Peyer's patch (tissue), 4 donors: ENCODE results near the gene WARS2. TPM values are rescaled to one million over a fixed set of nuclear protein-coding genes. Genes with fewer than 3 reads are reported as not detected.

ENCODE experiments used
- DNase-seq, 3 donors: peaks; one replicate each; pipeline ENCODE4 v3.0.0-alpha.2; 2017 to 2019
- H3K27ac ChIP-seq, 4 donors: fragments of 200-600 bp; sonication (generic); one replicate each; pipeline ENCODE4 v1.5.1; 2016 to 2019
- H3K27me3 ChIP-seq, 2 donors: fragments of 200-600 bp; sonication (generic); one replicate each; pipeline ENCODE4 v1.5.1; 2019
- H3K36me3 ChIP-seq, 3 donors: fragments of 200-600 bp; sonication (generic); one replicate each; pipeline ENCODE4 v1.5.1; 2016 to 2019
- H3K4me1 ChIP-seq, 4 donors: fragments of 200-600 bp; sonication (generic); one replicate each; pipeline ENCODE4 v1.5.1; 2016 to 2019
- H3K4me3 ChIP-seq, 4 donors: fragments of 200-600 bp; sonication (generic); 1 replicate in 3 of 4; 2 replicates in 1 of 4; pipeline ENCODE4 v1.5.1; 2016 to 2019; ENCODE audit warnings: mild to moderate bottlenecking in 1 of 4
- H3K9me3 ChIP-seq, 4 donors: fragments of 200-600 bp; sonication (generic); one replicate each; pipeline ENCODE4 v1.5.1; 2016 to 2019; ENCODE audit warnings: mild to moderate bottlenecking in 1 of 4
- POLR2A ChIP-seq, 2 donors: fragments of 450-650 bp; IDR thresholded peaks; one replicate each; pipeline ENCODE4 v1.5.1; 2017; ENCODE audit warnings: antibody characterized with exemption in 2 of 2, mild to moderate bottlenecking in 2 of 2, moderate library complexity in 2 of 2
- total RNA-seq, 4 donors: library from RNA; depleted of rRNA; stranded (reverse); fragments of >200 nt; gene quantifications; one replicate each; pipeline ENCODE4 v1.1.0, GENCODE V29; 2016
- TF ChIP-seq, protein P1 (sequence below), 6 experiments: fragments of 450-650 bp in 4 of 6; fragments of 200-600 bp in 2 of 6; sonication (generic) in 1 of 6; IDR thresholded peaks; one replicate each; pipeline ENCODE4 v1.5.1; 2017 to 2019; ENCODE audit warnings: antibody characterized with exemption in 6 of 6, mild to moderate bottlenecking in 3 of 6, moderate library complexity in 1 of 6

WARS2 gene
- total RNA-seq, 4 donors from 2014 or later, result 7.5 to 20.6 (median 10.6) TPM

- DNase-seq, result no peak
- H3K36me3 ChIP-seq, result no peaks in the 10 kb centered on the region
- H3K27me3 ChIP-seq, result peaks cover 0 to 24% of the 10 kb centered on the region in 2 donors
- no peak overlapping the region for H3K27ac ChIP-seq
- no peak for TF ChIP-seq POLR2A (IDR thresholded peaks at IDR 0.05)
- TF ChIP-seq, protein P1, sequence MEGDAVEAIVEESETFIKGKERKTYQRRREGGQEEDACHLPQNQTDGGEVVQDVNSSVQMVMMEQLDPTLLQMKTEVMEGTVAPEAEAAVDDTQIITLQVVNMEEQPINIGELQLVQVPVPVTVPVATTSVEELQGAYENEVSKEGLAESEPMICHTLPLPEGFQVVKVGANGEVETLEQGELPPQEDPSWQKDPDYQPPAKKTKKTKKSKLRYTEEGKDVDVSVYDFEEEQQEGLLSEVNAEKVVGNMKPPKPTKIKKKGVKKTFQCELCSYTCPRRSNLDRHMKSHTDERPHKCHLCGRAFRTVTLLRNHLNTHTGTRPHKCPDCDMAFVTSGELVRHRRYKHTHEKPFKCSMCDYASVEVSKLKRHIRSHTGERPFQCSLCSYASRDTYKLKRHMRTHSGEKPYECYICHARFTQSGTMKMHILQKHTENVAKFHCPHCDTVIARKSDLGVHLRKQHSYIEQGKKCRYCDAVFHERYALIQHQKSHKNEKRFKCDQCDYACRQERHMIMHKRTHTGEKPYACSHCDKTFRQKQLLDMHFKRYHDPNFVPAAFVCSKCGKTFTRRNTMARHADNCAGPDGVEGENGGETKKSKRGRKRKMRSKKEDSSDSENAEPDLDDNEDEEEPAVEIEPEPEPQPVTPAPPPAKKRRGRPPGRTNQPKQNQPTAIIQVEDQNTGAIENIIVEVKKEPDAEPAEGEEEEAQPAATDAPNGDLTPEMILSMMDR (IDR thresholded peaks at IDR 0.05), result no peak
- peaks cover 0 to 5% (median 0%) of the 10 kb centered on the region in 4 donors for H3K9me3 ChIP-seq
- peaks cover 0 to 19% (median 5%) of the 10 kb centered on the region in 4 donors for H3K4me1 ChIP-seq
- no peak overlapping the region for H3K4me3 ChIP-seq
Observed at GRCh38 chr1:119010201-119010600, 130.3 kb downstream of the WARS2 start.

- Histone ChIP-seq H3K27ac (no peak overlapping the region), H3K4me1 (peaks cover 0 to 19% (median 5%) of the 10 kb centered on the region in 4 donors), H3K36me3 (no peaks in the 10 kb centered on the region), H3K27me3 (peaks cover 0 to 26% of the 10 kb centered on the region in 2 donors), H3K9me3 (peaks cover 0 to 5% (median 0%) of the 10 kb centered on the region in 4 donors), H3K4me3 (no peak overlapping the region)
- TF ChIP-seq, protein P1 (IDR thresholded peaks at IDR 0.05), result no peak
- no peak for DNase-seq
Observed at GRCh38 chr1:119009312-119009655, 131.2 kb downstream of the WARS2 start.

DNA sequence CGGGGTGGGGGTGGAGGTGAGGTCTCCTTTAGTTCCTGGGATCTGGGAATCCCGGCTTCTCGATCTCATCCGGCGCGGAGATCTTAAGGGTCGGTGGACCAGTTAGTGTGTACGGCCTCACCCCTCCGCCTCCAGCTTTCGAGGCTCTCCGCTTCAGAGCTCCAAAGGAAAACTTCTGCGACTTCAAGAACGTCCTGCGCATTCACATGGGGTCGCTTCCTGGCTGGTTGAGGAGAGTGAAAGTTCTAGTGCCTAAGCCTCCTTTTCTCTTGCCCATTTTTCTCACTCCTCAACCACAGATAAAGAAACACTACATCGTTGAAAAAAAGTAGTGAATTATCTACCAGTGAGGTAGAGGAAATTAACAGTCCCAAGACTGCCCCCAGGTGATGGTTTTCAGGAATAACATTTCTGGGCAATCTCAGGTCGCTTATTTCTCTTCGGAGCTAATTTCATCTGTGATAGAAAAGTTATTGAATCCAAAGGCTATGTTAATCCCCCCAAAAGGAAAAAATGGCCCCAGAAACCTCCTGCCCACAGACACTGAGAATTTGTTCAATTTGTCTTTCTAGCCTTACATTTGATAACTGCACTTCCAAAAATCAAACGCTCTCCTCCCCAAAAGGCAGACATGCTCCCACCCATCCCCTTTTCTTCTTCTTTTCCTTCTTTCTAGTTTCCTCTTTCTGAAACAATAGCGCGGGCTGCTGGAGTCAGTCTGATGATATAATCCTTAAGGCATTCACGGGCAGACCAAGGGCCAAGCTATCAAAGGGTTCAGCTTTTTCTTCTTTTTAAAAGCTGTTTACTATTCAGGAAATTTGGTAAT is 131.8 kb downstream of the WARS2 start:
- no peak overlapping the region for H3K27ac ChIP-seq
- H3K27me3 ChIP-seq, result peaks cover 0 to 32% of the 10 kb centered on the region in 2 donors
- H3K4me1 ChIP-seq, result peaks cover 0 to 19% (median 5%) of the 10 kb centered on the region in 4 donors
- H3K4me3 ChIP-seq, result peak overlapping the region in 3 of 4 donors; percentile 6 to 30 (median 29)
- no peaks in the 10 kb centered on the region for H3K36me3 ChIP-seq
- peak in 1 of 3 donors; percentile 69 for DNase-seq
- H3K9me3 ChIP-seq, result peaks cover 0 to 5% (median 0%) of the 10 kb centered on the region in 4 donors
- TF ChIP-seq, protein P1 (IDR thresholded peaks at IDR 0.05), result peak in 5 of 6 experiments; percentile 45 to 78 (median 72)
- TF ChIP-seq POLR2A (IDR thresholded peaks at IDR 0.05), result no peak

- DNase-seq, result no peak
- TF ChIP-seq, protein P1 (IDR thresholded peaks at IDR 0.05), result no peak
- no peak for TF ChIP-seq POLR2A (IDR thresholded peaks at IDR 0.05)
- H3K4me3 ChIP-seq, result peak overlapping the region in 3 of 4 donors; percentile 6 to 30 (median 29)
- no peak overlapping the region for H3K27ac ChIP-seq
- H3K36me3 ChIP-seq, result no peaks in the 10 kb centered on the region
- H3K4me1 ChIP-seq, result peaks cover 0 to 19% (median 5%) of the 10 kb centered on the region in 4 donors
- H3K9me3 ChIP-seq, result peaks cover 0 to 5% (median 0%) of the 10 kb centered on the region in 4 donors
- H3K27me3 ChIP-seq, result peaks cover 0 to 32% of the 10 kb centered on the region in 2 donors
Observed at GRCh38 chr1:119007670-119008482, 132.6 kb downstream of the WARS2 start.

DNA sequence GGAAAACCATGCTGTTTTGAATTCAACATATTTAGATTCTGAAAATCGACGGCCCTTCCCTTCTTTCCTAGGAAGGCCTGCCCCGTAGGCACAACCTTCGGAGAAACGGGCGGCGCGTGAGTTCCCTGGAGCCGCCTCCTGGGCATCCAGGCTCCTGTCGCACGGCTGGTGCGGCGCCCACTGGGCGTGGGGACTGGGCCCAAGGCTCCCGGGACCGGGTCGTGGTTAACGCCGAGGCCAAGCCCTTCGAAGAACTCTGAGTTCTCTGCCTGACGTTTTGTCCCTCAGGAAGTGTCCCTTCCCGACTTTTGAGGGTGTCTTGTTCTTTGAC is 133.1 kb downstream of the WARS2 start:
- Histone ChIP-seq H3K4me1 (peaks cover 0 to 22% (median 5%) of the 10 kb centered on the region in 4 donors), H3K36me3 (no peaks in the 10 kb centered on the region), H3K27ac (no peak overlapping the region), H3K4me3 (no peak overlapping the region), H3K27me3 (peaks cover 0 to 37% of the 10 kb centered on the region in 2 donors), H3K9me3 (peaks cover 0 to 5% (median 0%) of the 10 kb centered on the region in 4 donors)
- no peak for TF ChIP-seq POLR2A (IDR thresholded peaks at IDR 0.05)
- TF ChIP-seq, protein P1 (IDR thresholded peaks at IDR 0.05), result no peak
- no peak for DNase-seq
